Calu3 (cell line): ENCODE data around the gene ELL2. TPM values are rescaled to one million over a fixed set of nuclear protein-coding genes. Genes with fewer than 3 reads are reported as not detected.

Experiments used
- BruUV-seq: library from RNA; stranded (reverse); fragments of 400-500 nt; replicated peaks from 2 replicates; lab custom pipeline; 2021; lab: Mats Ljungman, UMichigan
- CTCF ChIA-PET: fragments of 300-600 bp; sonication (Branson Sonifier 250); formaldehyde crosslinking; loops from one replicate; lab custom pipeline; 2022; ENCODE audit warnings: antibody characterized with exemption; lab: Charles Lee
- DNase-seq: peaks from one replicate; pipeline ENCODE4 v3.0.0; 2022
- H3K27ac Mint-ChIP-seq: one replicate; pipeline ENCODE4 v1.8.0; 2022; ENCODE audit warnings: mixed read lengths; ENCODE audit not compliant: unreplicated experiment
- H3K27me3 Mint-ChIP-seq: one replicate; pipeline ENCODE4 v1.8.0; 2022; ENCODE audit warnings: mixed read lengths; ENCODE audit not compliant: unreplicated experiment
- H3K36me3 Mint-ChIP-seq: one replicate; pipeline ENCODE4 v1.8.0; 2022; ENCODE audit warnings: mild to moderate bottlenecking, moderate library complexity, mixed read lengths; ENCODE audit not compliant: insufficient read depth, unreplicated experiment
- H3K4me1 Mint-ChIP-seq: one replicate; pipeline ENCODE4 v1.8.0; 2022; ENCODE audit warnings: mild to moderate bottlenecking, low read depth, mixed read lengths; ENCODE audit not compliant: unreplicated experiment
- H3K4me3 Mint-ChIP-seq: one replicate; pipeline ENCODE4 v1.8.0; 2022; ENCODE audit warnings: mild to moderate bottlenecking, low read depth, moderate library complexity, mixed read lengths; ENCODE audit not compliant: unreplicated experiment
- H3K9me3 Mint-ChIP-seq: one replicate; pipeline ENCODE4 v1.8.0; 2022; ENCODE audit warnings: low read depth, mixed read lengths; ENCODE audit not compliant: unreplicated experiment
- intact Hi-C: fragments of 100-400 bp; cut with micrococcal nuclease; formaldehyde crosslinking; loops from one replicate; pipeline ENCODE4 v1.10.0; 2022; ENCODE audit not compliant: unreplicated experiment
- total RNA-seq: library from RNA; stranded (reverse); gene quantifications from 2 replicates; pipeline ENCODE4 v1.2.3, GENCODE V29; 2022
- TF ChIP-seq, protein P1 (sequence below): fragments of 200-600 bp; IDR thresholded peaks from one replicate; pipeline ENCODE4 v1.8.0; 2022; ENCODE audit warnings: antibody characterized with exemption; ENCODE audit not compliant: unreplicated experiment

The ELL2 gene
- total RNA-seq, 1 experiment from 2014 or later = 57.7 TPM

DNA sequence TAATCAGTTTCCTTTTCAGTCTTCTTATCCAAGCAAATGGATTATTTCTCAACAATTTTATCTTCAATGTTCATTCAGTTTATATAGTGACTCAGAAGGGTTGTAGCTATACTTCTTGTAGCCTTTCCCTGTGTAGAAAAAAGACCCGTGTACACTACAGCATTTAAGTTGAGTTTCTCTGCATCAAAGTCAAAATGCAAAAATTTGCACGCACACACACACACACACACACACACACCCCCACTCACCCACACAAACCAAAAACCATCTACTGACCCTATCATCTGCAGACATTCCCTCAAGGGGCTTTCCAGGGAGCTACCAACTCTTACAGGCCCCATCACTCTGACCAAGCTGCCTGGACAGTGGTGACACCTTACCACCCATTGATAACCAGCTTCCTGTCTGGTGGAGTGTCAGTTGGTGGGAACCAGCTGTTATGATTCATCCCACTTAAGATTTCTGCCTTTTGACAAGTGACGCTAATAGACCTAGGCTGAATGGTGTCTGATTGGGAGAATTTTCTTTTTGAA is 12.2 kb upstream of the ELL2 start:
- Mint-ChIP-seq H3K36me3 (no peaks in the 10 kb centered on the region), H3K27me3 (no peaks in the 10 kb centered on the region), H3K4me1 (peaks cover 8% of the 10 kb centered on the region), H3K9me3 (no peaks in the 10 kb centered on the region), H3K4me3 (no peak overlapping the region), H3K27ac (no peak overlapping the region)
- intact Hi-C loops = no loop called here
- DNase-seq = no peak
- no TSS peak for BruUV-seq
- TF ChIP-seq, protein P1, sequence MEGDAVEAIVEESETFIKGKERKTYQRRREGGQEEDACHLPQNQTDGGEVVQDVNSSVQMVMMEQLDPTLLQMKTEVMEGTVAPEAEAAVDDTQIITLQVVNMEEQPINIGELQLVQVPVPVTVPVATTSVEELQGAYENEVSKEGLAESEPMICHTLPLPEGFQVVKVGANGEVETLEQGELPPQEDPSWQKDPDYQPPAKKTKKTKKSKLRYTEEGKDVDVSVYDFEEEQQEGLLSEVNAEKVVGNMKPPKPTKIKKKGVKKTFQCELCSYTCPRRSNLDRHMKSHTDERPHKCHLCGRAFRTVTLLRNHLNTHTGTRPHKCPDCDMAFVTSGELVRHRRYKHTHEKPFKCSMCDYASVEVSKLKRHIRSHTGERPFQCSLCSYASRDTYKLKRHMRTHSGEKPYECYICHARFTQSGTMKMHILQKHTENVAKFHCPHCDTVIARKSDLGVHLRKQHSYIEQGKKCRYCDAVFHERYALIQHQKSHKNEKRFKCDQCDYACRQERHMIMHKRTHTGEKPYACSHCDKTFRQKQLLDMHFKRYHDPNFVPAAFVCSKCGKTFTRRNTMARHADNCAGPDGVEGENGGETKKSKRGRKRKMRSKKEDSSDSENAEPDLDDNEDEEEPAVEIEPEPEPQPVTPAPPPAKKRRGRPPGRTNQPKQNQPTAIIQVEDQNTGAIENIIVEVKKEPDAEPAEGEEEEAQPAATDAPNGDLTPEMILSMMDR = no peak
- CTCF ChIA-PET = interaction anchor here (1.0 kb wide), 1 partner anchor 112 kb away, joined by 3 read pairs; no protein-coding TSS in a partner anchor

DNA sequence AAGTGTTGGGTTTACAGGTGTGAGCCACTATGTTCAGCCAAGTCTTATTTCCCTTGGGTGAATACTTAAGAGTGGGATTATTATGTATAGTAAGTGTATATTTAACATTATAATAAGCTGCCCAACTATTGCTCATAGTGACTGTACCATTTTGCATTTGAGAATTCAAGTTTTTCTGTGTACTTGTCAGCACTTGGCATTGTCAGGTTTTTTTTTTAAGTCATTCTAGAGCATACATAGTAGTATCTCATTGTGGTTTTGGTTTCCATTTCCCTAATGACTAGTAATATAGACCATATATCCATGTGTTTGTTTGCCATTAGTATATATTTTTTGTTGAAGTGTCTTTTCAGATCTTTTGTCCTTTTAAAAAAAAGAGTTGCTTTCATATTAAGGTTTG is 10.5 kb upstream of the ELL2 start:
- TF ChIP-seq, protein P1 = no peak
- Mint-ChIP-seq H3K4me1 (peaks cover 8% of the 10 kb centered on the region), H3K27me3 (no peaks in the 10 kb centered on the region), H3K4me3 (no peak overlapping the region), H3K27ac (no peak overlapping the region), H3K9me3 (no peaks in the 10 kb centered on the region), H3K36me3 (no peaks in the 10 kb centered on the region)
- CTCF ChIA-PET = interaction anchor here (2.5 kb wide), 1 partner anchor 10 kb away, joined by 12 read pairs; the partner anchor contains the start of gene ELL2
- intact Hi-C loops = no loop called here
- DNase-seq = no peak
- no TSS peak for BruUV-seq

- no peak overlapping the region for H3K27ac Mint-ChIP-seq
- no peak overlapping the region for H3K4me3 Mint-ChIP-seq
- no TSS peak for BruUV-seq
- no peak for DNase-seq
- no peaks in the 10 kb centered on the region for H3K27me3 Mint-ChIP-seq
- CTCF ChIA-PET = interaction anchor here (2.5 kb wide), 1 partner anchor 9 kb away, joined by 12 read pairs; the partner anchor contains the start of gene ELL2
- no peaks in the 10 kb centered on the region for H3K9me3 Mint-ChIP-seq
- peaks cover 25% of the 10 kb centered on the region for H3K4me1 Mint-ChIP-seq
- intact Hi-C loops = no loop called here
- H3K36me3 Mint-ChIP-seq = no peaks in the 10 kb centered on the region
- TF ChIP-seq, protein P1 = no peak
These were observed 8.7 kb upstream of the ELL2 start for GRCh38 chr5:95970359-95970704.

DNA sequence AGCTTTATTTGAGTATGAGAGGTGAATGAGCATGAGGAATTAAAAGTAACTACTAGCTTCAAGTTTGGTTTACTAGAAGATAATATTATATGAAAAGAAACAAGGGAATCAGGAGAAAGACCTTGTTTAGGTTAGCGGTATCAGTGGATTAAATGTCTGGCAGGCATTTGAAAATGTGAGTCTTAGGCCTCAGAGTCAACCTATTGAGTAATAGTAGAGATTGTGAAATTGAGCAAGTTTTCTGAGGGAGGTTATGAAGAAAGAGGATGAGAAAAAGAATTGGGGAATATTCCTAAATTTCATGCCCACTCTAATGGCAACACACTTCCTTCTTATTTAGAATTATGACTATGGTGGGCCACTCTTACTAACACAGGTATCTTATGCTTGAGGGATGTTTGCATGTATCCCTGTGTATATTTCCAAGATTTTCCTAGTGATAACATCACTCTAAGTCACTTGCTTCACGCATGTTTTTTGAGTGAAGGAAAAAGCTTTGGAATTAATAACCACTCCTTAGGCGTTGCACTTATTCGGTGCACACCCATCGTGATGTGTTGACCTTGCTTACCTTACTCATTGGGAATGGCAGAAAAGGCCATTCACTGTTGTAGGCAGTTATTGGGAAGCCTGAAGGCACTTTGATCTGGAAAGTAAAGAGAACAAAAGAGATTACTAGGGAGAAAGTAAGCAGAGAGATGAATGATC is 8.2 kb upstream of the ELL2 start:
- DNase-seq = no peak

More for the DNA sequence above, 8.2 kb upstream of the ELL2 start:
- TF ChIP-seq, protein P1 = no peak
- no peaks in the 10 kb centered on the region for H3K9me3 Mint-ChIP-seq
- no peak overlapping the region for H3K4me3 Mint-ChIP-seq
- peaks cover 25% of the 10 kb centered on the region for H3K4me1 Mint-ChIP-seq
- no TSS peak for BruUV-seq
- no peaks in the 10 kb centered on the region for H3K36me3 Mint-ChIP-seq
- H3K27ac Mint-ChIP-seq = no peak overlapping the region
- H3K27me3 Mint-ChIP-seq = no peaks in the 10 kb centered on the region
- CTCF ChIA-PET = interaction anchor here (2.5 kb wide), 1 partner anchor 8 kb away, joined by 12 read pairs; the partner anchor contains the start of gene ELL2
- intact Hi-C loops = loop anchor here (10.0 kb wide), 1 partner anchor 325 kb away; the partner anchor contains the start of gene RFESD
